Liver (tissue), 9 donors: ENCODE data around the gene TXN2. TPM values are rescaled to one million over a fixed set of nuclear protein-coding genes. Genes with fewer than 3 reads are reported as not detected.

ENCODE experiments used
- DNase-seq: peaks from one replicate; pipeline ENCODE4 v3.0.0-alpha.2; 2017; ENCODE audit warnings: low spot score
- H3K27ac ChIP-seq, 2 donors: one replicate each; pipeline ENCODE4 v1.7.0; 2013; ENCODE audit warnings: inconsistent platforms in 2 of 2, low read length in 2 of 2, control low read depth in 1 of 2, low read depth in 1 of 2, mild to moderate bottlenecking in 1 of 2
- H3K27me3 ChIP-seq, 4 donors: one replicate each; pipeline versions ENCODE4 v1.6.1 to v1.7.0; 2013; ENCODE audit warnings: low read length in 3 of 4, inconsistent platforms in 1 of 4, mild to moderate bottlenecking in 1 of 4, moderate library complexity in 1 of 4; ENCODE audit not compliant: control insufficient read depth in 4 of 4, insufficient read depth in 4 of 4
- H3K36me3 ChIP-seq, 4 donors: one replicate each; pipeline versions ENCODE4 v1.6.1 to v1.7.0; 2013; ENCODE audit warnings: low read length in 3 of 4, mild to moderate bottlenecking in 3 of 4, low read depth in 1 of 4, moderate library complexity in 1 of 4; ENCODE audit not compliant: control insufficient read depth in 4 of 4, insufficient read depth in 3 of 4
- H3K4me1 ChIP-seq, 4 donors: one replicate each; pipeline versions ENCODE4 v1.6.1 to v1.7.0; 2013; ENCODE audit warnings: low read length in 3 of 4, mild to moderate bottlenecking in 3 of 4, moderate library complexity in 1 of 4; ENCODE audit not compliant: control insufficient read depth in 4 of 4, insufficient read depth in 4 of 4
- H3K4me3 ChIP-seq, 3 donors: one replicate each; pipeline versions ENCODE4 v1.6.1 to v1.7.0; 2013; ENCODE audit warnings: low read length in 3 of 3, control low read depth in 1 of 3, low read depth in 1 of 3, mild to moderate bottlenecking in 1 of 3
- H3K9ac ChIP-seq, 2 donors: one replicate each; pipeline ENCODE4 v1.7.0; 2013; ENCODE audit warnings: low read length in 2 of 2, mild to moderate bottlenecking in 2 of 2, moderate library complexity in 2 of 2, control low read depth in 1 of 2, low read depth in 1 of 2
- H3K9me3 ChIP-seq, 4 donors: one replicate each; pipeline versions ENCODE4 v1.6.1 to v1.7.0; 2013; ENCODE audit warnings: low read length in 3 of 4; ENCODE audit not compliant: control insufficient read depth in 4 of 4
- EGR1 ChIP-seq, 2 donors: IDR thresholded peaks; 2 replicates each; pipeline ENCODE4 v1.6.1; 2016 to 2018; ENCODE audit warnings: antibody characterized with exemption in 2 of 2, low read depth in 2 of 2
- FOXA1 ChIP-seq: IDR thresholded peaks from 2 replicates; pipeline ENCODE4 v1.6.1; 2016; ENCODE audit warnings: antibody characterized with exemption
- HNF4A ChIP-seq, 2 donors: conservative IDR thresholded peaks; 2 replicates each; pipeline ENCODE4 v1.6.1; 2016; ENCODE audit warnings: antibody characterized with exemption in 2 of 2, mild to moderate bottlenecking in 2 of 2
- JUND ChIP-seq, 2 donors: IDR thresholded peaks; 2 replicates each; pipeline ENCODE4 v1.6.1; 2016; ENCODE audit warnings: antibody characterized with exemption in 2 of 2
- NR2F2 ChIP-seq: IDR thresholded peaks from 2 replicates; pipeline ENCODE4 v1.6.1; 2016; ENCODE audit warnings: antibody characterized with exemption
- RAD21 ChIP-seq, 2 donors: IDR thresholded peaks; 2 replicates each; pipeline ENCODE4 v1.6.1; 2016; ENCODE audit warnings: antibody characterized with exemption in 2 of 2, mild to moderate bottlenecking in 2 of 2
- RXRA ChIP-seq, 2 donors: IDR thresholded peaks; 2 replicates each; pipeline ENCODE4 v1.6.1; 2017 to 2018; ENCODE audit warnings: antibody characterized with exemption in 2 of 2, mild to moderate bottlenecking in 1 of 2
- WGBS: extraction: QIAGEN DNeasy Blood & Tissue Kit; methylation state at CpG from one replicate; pipeline ENCODE4 v1.1.7; 2013; 5-methylcytosine and 5-hydroxymethylcytosine counted together
- polyA plus RNA-seq, 2 donors: library from polyadenylated mRNA; stranded (reverse) in 1 of 2; unstranded in 1 of 2; fragments of 200-250 nt in 1 of 2; fragments of >200 nt in 1 of 2; fragmentation: Nextera tagmentation in 1 of 2; extraction: Ambion mirVana in 1 of 2; gene quantifications; one replicate each; pipeline versions ENCODE4 v1.2.1 to v1.2.3, GENCODE V29; 2013 to 2015
- total RNA-seq, 2 donors: library from RNA; depleted of rRNA; stranded (reverse); fragments of >200 nt; gene quantifications; one replicate each; pipeline ENCODE4 v1.2.3, GENCODE V29; 2014
- TF ChIP-seq, protein P1 (sequence below): IDR thresholded peaks from 2 replicates; pipeline ENCODE4 v1.6.1; 2016; ENCODE audit warnings: antibody characterized with exemption, mild to moderate bottlenecking
- TF ChIP-seq, protein P2 (sequence below): fragments of 150-350 bp; IDR thresholded peaks from 2 replicates; pipeline ENCODE4 v1.5.1; 2017; ENCODE audit warnings: improper control_type of control experiment, low read depth, low read length; ENCODE audit not compliant: missing input control
- donor health status: healthy.
- donor health status: healthy.
- donor health status: healthy.
- donor health status: healthy.
- donor health status: healthy.

TXN2 gene
- total and polyA plus RNA-seq, 4 donors: 27.5 to 154 (median 73.4) TPM

DNA sequence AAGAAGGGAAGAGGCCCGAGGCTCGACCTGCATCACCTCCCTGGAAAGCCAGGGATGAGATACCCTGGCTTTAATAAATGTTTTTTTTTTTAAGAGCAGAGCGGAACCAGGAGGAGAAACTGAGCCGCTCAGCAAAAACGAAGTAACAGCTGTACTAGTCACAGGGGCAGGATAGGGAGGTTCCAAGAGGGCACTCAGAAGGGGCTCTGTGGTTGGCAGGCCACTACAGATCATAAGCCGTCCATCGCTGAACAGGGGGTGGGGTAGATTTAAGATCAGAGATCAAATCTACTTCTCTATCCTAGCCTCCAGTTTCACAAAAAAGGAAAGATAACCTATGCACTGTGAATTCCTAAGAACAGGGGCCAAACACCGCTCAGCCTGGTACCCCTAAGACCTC lies 46.9 kb upstream of the TXN2 start:
- no peak for TF ChIP-seq FOXA1
- TF ChIP-seq, protein P1, sequence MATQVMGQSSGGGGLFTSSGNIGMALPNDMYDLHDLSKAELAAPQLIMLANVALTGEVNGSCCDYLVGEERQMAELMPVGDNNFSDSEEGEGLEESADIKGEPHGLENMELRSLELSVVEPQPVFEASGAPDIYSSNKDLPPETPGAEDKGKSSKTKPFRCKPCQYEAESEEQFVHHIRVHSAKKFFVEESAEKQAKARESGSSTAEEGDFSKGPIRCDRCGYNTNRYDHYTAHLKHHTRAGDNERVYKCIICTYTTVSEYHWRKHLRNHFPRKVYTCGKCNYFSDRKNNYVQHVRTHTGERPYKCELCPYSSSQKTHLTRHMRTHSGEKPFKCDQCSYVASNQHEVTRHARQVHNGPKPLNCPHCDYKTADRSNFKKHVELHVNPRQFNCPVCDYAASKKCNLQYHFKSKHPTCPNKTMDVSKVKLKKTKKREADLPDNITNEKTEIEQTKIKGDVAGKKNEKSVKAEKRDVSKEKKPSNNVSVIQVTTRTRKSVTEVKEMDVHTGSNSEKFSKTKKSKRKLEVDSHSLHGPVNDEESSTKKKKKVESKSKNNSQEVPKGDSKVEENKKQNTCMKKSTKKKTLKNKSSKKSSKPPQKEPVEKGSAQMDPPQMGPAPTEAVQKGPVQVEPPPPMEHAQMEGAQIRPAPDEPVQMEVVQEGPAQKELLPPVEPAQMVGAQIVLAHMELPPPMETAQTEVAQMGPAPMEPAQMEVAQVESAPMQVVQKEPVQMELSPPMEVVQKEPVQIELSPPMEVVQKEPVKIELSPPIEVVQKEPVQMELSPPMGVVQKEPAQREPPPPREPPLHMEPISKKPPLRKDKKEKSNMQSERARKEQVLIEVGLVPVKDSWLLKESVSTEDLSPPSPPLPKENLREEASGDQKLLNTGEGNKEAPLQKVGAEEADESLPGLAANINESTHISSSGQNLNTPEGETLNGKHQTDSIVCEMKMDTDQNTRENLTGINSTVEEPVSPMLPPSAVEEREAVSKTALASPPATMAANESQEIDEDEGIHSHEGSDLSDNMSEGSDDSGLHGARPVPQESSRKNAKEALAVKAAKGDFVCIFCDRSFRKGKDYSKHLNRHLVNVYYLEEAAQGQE: no peak
- no peak for TF ChIP-seq NR2F2
- no peak for TF ChIP-seq EGR1 (IDR thresholded peaks at IDR 0.05; ENCODE audit: low read depth in 2 of 2)
- no peak for TF ChIP-seq RXRA (IDR thresholded peaks at IDR 0.05)
- TF ChIP-seq JUND (IDR thresholded peaks at IDR 0.05): no peak
- no peak for TF ChIP-seq RAD21 (IDR thresholded peaks at IDR 0.05)
- TF ChIP-seq, protein P2, sequence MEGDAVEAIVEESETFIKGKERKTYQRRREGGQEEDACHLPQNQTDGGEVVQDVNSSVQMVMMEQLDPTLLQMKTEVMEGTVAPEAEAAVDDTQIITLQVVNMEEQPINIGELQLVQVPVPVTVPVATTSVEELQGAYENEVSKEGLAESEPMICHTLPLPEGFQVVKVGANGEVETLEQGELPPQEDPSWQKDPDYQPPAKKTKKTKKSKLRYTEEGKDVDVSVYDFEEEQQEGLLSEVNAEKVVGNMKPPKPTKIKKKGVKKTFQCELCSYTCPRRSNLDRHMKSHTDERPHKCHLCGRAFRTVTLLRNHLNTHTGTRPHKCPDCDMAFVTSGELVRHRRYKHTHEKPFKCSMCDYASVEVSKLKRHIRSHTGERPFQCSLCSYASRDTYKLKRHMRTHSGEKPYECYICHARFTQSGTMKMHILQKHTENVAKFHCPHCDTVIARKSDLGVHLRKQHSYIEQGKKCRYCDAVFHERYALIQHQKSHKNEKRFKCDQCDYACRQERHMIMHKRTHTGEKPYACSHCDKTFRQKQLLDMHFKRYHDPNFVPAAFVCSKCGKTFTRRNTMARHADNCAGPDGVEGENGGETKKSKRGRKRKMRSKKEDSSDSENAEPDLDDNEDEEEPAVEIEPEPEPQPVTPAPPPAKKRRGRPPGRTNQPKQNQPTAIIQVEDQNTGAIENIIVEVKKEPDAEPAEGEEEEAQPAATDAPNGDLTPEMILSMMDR: no peak
- no peak for TF ChIP-seq HNF4A (conservative IDR thresholded peaks at IDR 0.05)
- Histone ChIP-seq H3K4me3 (peak overlapping the region; percentile 75 to 96 (median 95)), H3K27me3 (no peaks in the 10 kb centered on the region), H3K36me3 (peaks cover 14 to 31% (median 24%) of the 10 kb centered on the region in 4 donors), H3K9ac (peak overlapping the region; percentile 90 to 93), H3K4me1 (peaks cover 2 to 14% (median 10%) of the 10 kb centered on the region in 4 donors), H3K27ac (peak overlapping the region; percentile 87 to 95), H3K9me3 (no peaks in the 10 kb centered on the region)
- no peak for DNase-seq
- 9% methylated on average over 8 of the region's 8 CpGs for WGBS

DNA sequence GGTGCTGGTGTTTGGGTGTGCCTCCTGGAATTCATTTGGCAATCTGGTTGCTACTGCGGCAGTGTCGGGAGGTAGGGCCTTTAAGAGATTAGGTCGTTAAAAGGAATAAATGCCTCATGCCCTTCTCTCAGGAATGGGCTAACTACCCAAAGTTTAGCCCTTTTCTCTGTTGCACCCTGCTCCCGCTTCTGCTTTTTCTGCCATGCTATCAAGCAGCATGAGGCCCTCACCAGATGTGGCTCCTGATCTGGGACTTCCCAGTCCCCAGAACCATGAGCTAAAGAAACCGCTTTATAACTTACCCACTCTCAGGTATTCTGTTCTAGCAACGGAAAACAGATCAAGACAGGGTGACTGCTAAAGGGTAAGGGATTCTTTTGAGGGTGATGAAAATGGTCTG lies 41.2 kb upstream of the TXN2 start:
- WGBS: 98% methylated on average over 6 of the region's 6 CpGs
- Histone ChIP-seq H3K27ac (no peak overlapping the region), H3K9ac (no peak overlapping the region)

More for the DNA sequence above, 41.2 kb upstream of the TXN2 start:
- H3K36me3 ChIP-seq: peaks cover 23 to 85% (median 66%) of the 10 kb centered on the region in 4 donors
- H3K4me1 ChIP-seq: peaks cover 0 to 3% (median under 1%) of the 10 kb centered on the region in 4 donors
- no peak for DNase-seq
- no peak overlapping the region for H3K4me3 ChIP-seq
- TF ChIP-seq, protein P1: no peak
- no peaks in the 10 kb centered on the region for H3K9me3 ChIP-seq
- H3K27me3 ChIP-seq: no peaks in the 10 kb centered on the region
